Liver (tissue), 9 donors: ENCODE measurements around the gene MRPL42. TPM values are rescaled to one million over a fixed set of nuclear protein-coding genes. Genes with fewer than 3 reads are reported as not detected.

ENCODE experiments used
- DNase-seq: peaks from one replicate; pipeline ENCODE4 v3.0.0-alpha.2; 2017; ENCODE audit warnings: low spot score
- H3K27ac ChIP-seq, 2 donors: one replicate each; pipeline ENCODE4 v1.7.0; 2013; ENCODE audit warnings: inconsistent platforms in 2 of 2, low read length in 2 of 2, control low read depth in 1 of 2, low read depth in 1 of 2, mild to moderate bottlenecking in 1 of 2
- H3K27me3 ChIP-seq, 4 donors: one replicate each; pipeline versions ENCODE4 v1.6.1 to v1.7.0; 2013; ENCODE audit warnings: low read length in 3 of 4, inconsistent platforms in 1 of 4, mild to moderate bottlenecking in 1 of 4, moderate library complexity in 1 of 4; ENCODE audit not compliant: control insufficient read depth in 4 of 4, insufficient read depth in 4 of 4
- H3K36me3 ChIP-seq, 4 donors: one replicate each; pipeline versions ENCODE4 v1.6.1 to v1.7.0; 2013; ENCODE audit warnings: low read length in 3 of 4, mild to moderate bottlenecking in 3 of 4, low read depth in 1 of 4, moderate library complexity in 1 of 4; ENCODE audit not compliant: control insufficient read depth in 4 of 4, insufficient read depth in 3 of 4
- H3K4me1 ChIP-seq, 4 donors: one replicate each; pipeline versions ENCODE4 v1.6.1 to v1.7.0; 2013; ENCODE audit warnings: low read length in 3 of 4, mild to moderate bottlenecking in 3 of 4, moderate library complexity in 1 of 4; ENCODE audit not compliant: control insufficient read depth in 4 of 4, insufficient read depth in 4 of 4
- H3K4me3 ChIP-seq, 3 donors: one replicate each; pipeline versions ENCODE4 v1.6.1 to v1.7.0; 2013; ENCODE audit warnings: low read length in 3 of 3, control low read depth in 1 of 3, low read depth in 1 of 3, mild to moderate bottlenecking in 1 of 3
- H3K9ac ChIP-seq, 2 donors: one replicate each; pipeline ENCODE4 v1.7.0; 2013; ENCODE audit warnings: low read length in 2 of 2, mild to moderate bottlenecking in 2 of 2, moderate library complexity in 2 of 2, control low read depth in 1 of 2, low read depth in 1 of 2
- H3K9me3 ChIP-seq, 4 donors: one replicate each; pipeline versions ENCODE4 v1.6.1 to v1.7.0; 2013; ENCODE audit warnings: low read length in 3 of 4; ENCODE audit not compliant: control insufficient read depth in 4 of 4
- EGR1 ChIP-seq, 2 donors: IDR thresholded peaks; 2 replicates each; pipeline ENCODE4 v1.6.1; 2016 to 2018; ENCODE audit warnings: antibody characterized with exemption in 2 of 2, low read depth in 2 of 2
- FOXA1 ChIP-seq: IDR thresholded peaks from 2 replicates; pipeline ENCODE4 v1.6.1; 2016; ENCODE audit warnings: antibody characterized with exemption
- FOXA2 ChIP-seq: IDR thresholded peaks from 2 replicates; pipeline ENCODE4 v1.6.1; 2016; ENCODE audit warnings: antibody characterized with exemption
- GABPA ChIP-seq, 2 donors: IDR thresholded peaks in 1 of 2; conservative IDR thresholded peaks in 1 of 2; 2 replicates each; pipeline ENCODE4 v1.6.1; 2016; ENCODE audit warnings: antibody characterized with exemption in 2 of 2, mild to moderate bottlenecking in 1 of 2, moderate library complexity in 1 of 2
- HNF4A ChIP-seq, 2 donors: conservative IDR thresholded peaks; 2 replicates each; pipeline ENCODE4 v1.6.1; 2016; ENCODE audit warnings: antibody characterized with exemption in 2 of 2, mild to moderate bottlenecking in 2 of 2
- HNF4G ChIP-seq: IDR thresholded peaks from 2 replicates; pipeline ENCODE4 v1.6.1; 2016; ENCODE audit warnings: antibody characterized with exemption
- NR2F2 ChIP-seq: IDR thresholded peaks from 2 replicates; pipeline ENCODE4 v1.6.1; 2016; ENCODE audit warnings: antibody characterized with exemption
- RAD21 ChIP-seq, 2 donors: IDR thresholded peaks; 2 replicates each; pipeline ENCODE4 v1.6.1; 2016; ENCODE audit warnings: antibody characterized with exemption in 2 of 2, mild to moderate bottlenecking in 2 of 2
- REST ChIP-seq: IDR thresholded peaks from 2 replicates; pipeline ENCODE4 v1.6.1; 2016; ENCODE audit warnings: antibody characterized with exemption, mild to moderate bottlenecking
- RXRA ChIP-seq, 2 donors: IDR thresholded peaks; 2 replicates each; pipeline ENCODE4 v1.6.1; 2017 to 2018; ENCODE audit warnings: antibody characterized with exemption in 2 of 2, mild to moderate bottlenecking in 1 of 2
- SP1 ChIP-seq: IDR thresholded peaks from 2 replicates; pipeline ENCODE4 v1.6.1; 2018; ENCODE audit warnings: antibody characterized with exemption, mild to moderate bottlenecking
- TAF1 ChIP-seq: conservative IDR thresholded peaks from 2 replicates; pipeline ENCODE4 v1.6.1; 2016; ENCODE audit warnings: antibody characterized with exemption, mild to moderate bottlenecking
- YY1 ChIP-seq: IDR thresholded peaks from 2 replicates; pipeline ENCODE4 v1.6.1; 2016; ENCODE audit warnings: antibody characterized with exemption, mild to moderate bottlenecking
- ZBTB33 ChIP-seq: IDR thresholded peaks from 2 replicates; pipeline ENCODE4 v1.6.1; 2016; ENCODE audit warnings: antibody characterized with exemption
- WGBS: extraction: QIAGEN DNeasy Blood & Tissue Kit; methylation state at CpG from one replicate; pipeline ENCODE4 v1.1.7; 2013; 5-methylcytosine and 5-hydroxymethylcytosine counted together
- polyA plus RNA-seq, 2 donors: library from polyadenylated mRNA; stranded (reverse) in 1 of 2; unstranded in 1 of 2; fragments of 200-250 nt in 1 of 2; fragments of >200 nt in 1 of 2; fragmentation: Nextera tagmentation in 1 of 2; extraction: Ambion mirVana in 1 of 2; gene quantifications; one replicate each; pipeline versions ENCODE4 v1.2.1 to v1.2.3, GENCODE V29; 2013 to 2015
- total RNA-seq, 2 donors: library from RNA; depleted of rRNA; stranded (reverse); fragments of >200 nt; gene quantifications; one replicate each; pipeline ENCODE4 v1.2.3, GENCODE V29; 2014
- TF ChIP-seq, protein P1 (sequence below): fragments of 150-350 bp; IDR thresholded peaks from 2 replicates; pipeline ENCODE4 v1.5.1; 2017; ENCODE audit warnings: improper control_type of control experiment, low read depth, low read length; ENCODE audit not compliant: missing input control
- TF ChIP-seq, protein P2 (sequence below): IDR thresholded peaks from 2 replicates; pipeline ENCODE4 v1.6.1; 2016; ENCODE audit warnings: antibody characterized with exemption
- donor health status: healthy.
- donor health status: healthy.
- donor health status: healthy.
- donor health status: healthy.
- donor health status: healthy.

The MRPL42 gene
- total and polyA plus RNA-seq, 4 donors = 20.4 to 38.8 (median 33.3) TPM

GRCh38 chr12:93502802-93503623, 35.7 kb downstream of the MRPL42 start:
- no peak overlapping the region for H3K4me3 ChIP-seq
- no peak for TF ChIP-seq ZBTB33
- TF ChIP-seq, protein P1, sequence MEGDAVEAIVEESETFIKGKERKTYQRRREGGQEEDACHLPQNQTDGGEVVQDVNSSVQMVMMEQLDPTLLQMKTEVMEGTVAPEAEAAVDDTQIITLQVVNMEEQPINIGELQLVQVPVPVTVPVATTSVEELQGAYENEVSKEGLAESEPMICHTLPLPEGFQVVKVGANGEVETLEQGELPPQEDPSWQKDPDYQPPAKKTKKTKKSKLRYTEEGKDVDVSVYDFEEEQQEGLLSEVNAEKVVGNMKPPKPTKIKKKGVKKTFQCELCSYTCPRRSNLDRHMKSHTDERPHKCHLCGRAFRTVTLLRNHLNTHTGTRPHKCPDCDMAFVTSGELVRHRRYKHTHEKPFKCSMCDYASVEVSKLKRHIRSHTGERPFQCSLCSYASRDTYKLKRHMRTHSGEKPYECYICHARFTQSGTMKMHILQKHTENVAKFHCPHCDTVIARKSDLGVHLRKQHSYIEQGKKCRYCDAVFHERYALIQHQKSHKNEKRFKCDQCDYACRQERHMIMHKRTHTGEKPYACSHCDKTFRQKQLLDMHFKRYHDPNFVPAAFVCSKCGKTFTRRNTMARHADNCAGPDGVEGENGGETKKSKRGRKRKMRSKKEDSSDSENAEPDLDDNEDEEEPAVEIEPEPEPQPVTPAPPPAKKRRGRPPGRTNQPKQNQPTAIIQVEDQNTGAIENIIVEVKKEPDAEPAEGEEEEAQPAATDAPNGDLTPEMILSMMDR = peak; percentile 79
- TF ChIP-seq FOXA1 = no peak
- no peak for TF ChIP-seq FOXA2
- peak; percentile 97 for TF ChIP-seq RAD21 (IDR thresholded peaks at IDR 0.05)
- H3K4me1 ChIP-seq = no peaks in the 10 kb centered on the region
- WGBS = 77% methylated on average over 11 of the region's 11 CpGs
- H3K9me3 ChIP-seq = no peaks in the 10 kb centered on the region
- DNase-seq = peak; percentile 66
- H3K9ac ChIP-seq = no peak overlapping the region
- H3K36me3 ChIP-seq = peaks cover 0 to 5% (median 3%) of the 10 kb centered on the region in 4 donors
- no peak overlapping the region for H3K27ac ChIP-seq
- no peaks in the 10 kb centered on the region for H3K27me3 ChIP-seq

GRCh38 chr12:93507165-93507564, 39.9 kb downstream of the MRPL42 start:
- no peak overlapping the region for H3K9ac ChIP-seq

More at GRCh38 chr12:93507165-93507564, 39.9 kb downstream of the MRPL42 start:
- H3K36me3 ChIP-seq = peaks cover 0 to 3% (median 2%) of the 10 kb centered on the region in 4 donors
- no peak overlapping the region for H3K27ac ChIP-seq
- H3K4me3 ChIP-seq = no peak overlapping the region
- no peaks in the 10 kb centered on the region for H3K4me1 ChIP-seq
- no peak for DNase-seq
- H3K9me3 ChIP-seq = no peaks in the 10 kb centered on the region
- no peaks in the 10 kb centered on the region for H3K27me3 ChIP-seq
- TF ChIP-seq TAF1 = no peak
- no peak for TF ChIP-seq YY1
- no peak for TF ChIP-seq RXRA (IDR thresholded peaks at IDR 0.05)
- TF ChIP-seq NR2F2 = no peak
- TF ChIP-seq ZBTB33 = no peak
- TF ChIP-seq SP1 = no peak
- no peak for TF ChIP-seq GABPA (IDR thresholded peaks at IDR 0.05 in 1 of 2, conservative IDR thresholded peaks at IDR 0.05 in 1 of 2)
- TF ChIP-seq HNF4A (conservative IDR thresholded peaks at IDR 0.05) = no peak
- TF ChIP-seq HNF4G = no peak
- TF ChIP-seq, protein P1 = no peak
- TF ChIP-seq REST = no peak
- no peak for TF ChIP-seq FOXA1
- TF ChIP-seq, protein P2, sequence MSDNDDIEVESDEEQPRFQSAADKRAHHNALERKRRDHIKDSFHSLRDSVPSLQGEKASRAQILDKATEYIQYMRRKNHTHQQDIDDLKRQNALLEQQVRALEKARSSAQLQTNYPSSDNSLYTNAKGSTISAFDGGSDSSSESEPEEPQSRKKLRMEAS = no peak
- TF ChIP-seq EGR1 (IDR thresholded peaks at IDR 0.05; ENCODE audit: low read depth in 2 of 2) = no peak
